Mammary epithelial cell (primary cell): ENCODE data around the gene NUP42.

ENCODE experiments used
- CTCF ChIP-seq, 2 donors: IDR thresholded peaks in 1 of 2; conservative IDR thresholded peaks in 1 of 2; 2 replicates each; pipeline ENCODE4 v1.5.1; 2011 to 2012; ENCODE audit warnings: inconsistent platforms in 2 of 2, low read length in 2 of 2, mild to moderate bottlenecking in 2 of 2, control low read depth in 1 of 2, low read depth in 1 of 2; ENCODE audit not compliant: insufficient read depth in 1 of 2; ENCODE audit errors: extremely low read depth in 1 of 2
- EZH2 ChIP-seq: IDR thresholded peaks from 2 replicates; pipeline ENCODE4 v1.6.1; 2012; ENCODE audit warnings: low read length, inconsistent platforms, borderline replicate concordance

GRCh38 chr7:23196306-23196705, 14.5 kb downstream of the NUP42 start:
- TF ChIP-seq EZH2 = no peak
- TF ChIP-seq CTCF (conservative IDR thresholded peaks at IDR 0.05 in 1 of 2, IDR thresholded peaks at IDR 0.05 in 1 of 2; ENCODE audit: extremely low read depth in 1 of 2, insufficient read depth in 1 of 2, low read depth in 1 of 2, low read length in 2 of 2) = no peak
